Anterior cingulate cortex (tissue), 58 donors: ENCODE measurements around the gene PTPRS.
"Not testable (repeated sequence)": the region's sequence is repeated elsewhere in the genome, so short reads cannot be mapped to it uniquely, and the experiment has no call there.

Source experiments
- DNase-seq, 58 donors: peaks; one replicate each; lab custom pipeline; 2025; lab: John Stamatoyannopoulos, UW

Gene PTPRS

DNA sequence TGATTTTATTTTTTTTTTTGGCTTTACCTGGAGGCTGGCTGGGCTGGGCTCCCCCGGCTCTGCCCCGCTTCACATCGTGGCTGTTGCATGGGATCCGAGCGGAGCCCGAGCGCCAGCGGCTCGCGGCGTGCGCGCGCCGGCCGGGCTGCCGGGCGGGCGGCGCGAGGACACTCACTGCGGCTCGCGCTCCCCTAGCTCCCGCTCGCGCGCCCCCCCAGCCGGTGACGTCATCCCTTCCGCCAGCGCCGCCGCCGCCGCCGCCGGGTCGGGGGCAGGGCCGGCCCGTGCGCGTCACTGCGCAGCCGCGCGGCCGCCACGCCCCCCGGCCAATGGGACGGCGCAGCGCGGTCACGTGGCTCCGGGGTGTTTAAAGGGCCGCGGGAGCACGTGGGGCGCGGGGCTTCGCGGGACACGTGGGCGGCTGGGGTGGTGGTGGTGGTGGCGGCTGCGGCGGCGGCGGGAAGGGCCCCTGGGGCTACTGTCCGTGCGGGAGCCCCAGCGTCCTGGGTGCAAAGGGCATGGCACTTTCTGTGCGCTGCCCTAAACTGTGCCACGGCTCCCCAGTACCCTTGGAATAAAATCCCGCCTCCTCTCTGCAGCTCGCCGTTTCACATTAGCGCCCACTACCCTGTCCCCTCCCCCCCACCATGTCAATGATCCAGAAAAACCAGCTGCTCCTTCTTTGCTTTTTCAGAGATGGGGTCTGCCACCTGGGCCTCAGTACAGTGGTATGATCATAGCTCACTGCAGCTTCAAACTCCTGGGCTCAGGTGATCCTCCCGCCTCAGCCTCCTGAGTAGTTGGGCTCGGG, at the start of gene PTPRS:
TSS of gene PTPRS (minus strand) at position 176 of the 811 bp plus-strand sequence. CDS start 54,672 bp downstream, outside the sequence.
- peak in 56 of 58 donors; percentile 33 to 91 (median 82) for DNase-seq

DNA sequence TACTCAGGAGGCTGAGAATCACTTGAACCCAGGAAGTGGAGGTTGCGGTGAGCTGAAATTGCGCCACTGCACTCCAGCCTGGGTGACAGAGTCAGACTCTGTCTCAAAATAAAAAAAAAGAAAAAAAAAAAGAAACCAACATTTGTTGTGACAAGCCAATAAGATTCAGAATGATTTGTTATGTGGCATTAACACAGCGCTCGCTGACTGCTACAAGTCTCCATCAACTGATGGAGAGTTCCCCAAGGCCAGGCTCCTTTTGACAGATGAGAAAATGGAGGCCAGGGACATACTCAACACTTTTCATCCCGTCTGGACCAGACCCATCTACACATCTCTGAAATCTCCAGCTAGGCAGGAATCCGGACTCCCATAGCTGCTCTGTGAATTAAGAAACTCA, 48.7 kb upstream of the PTPRS start:
- no peak for DNase-seq

DNA sequence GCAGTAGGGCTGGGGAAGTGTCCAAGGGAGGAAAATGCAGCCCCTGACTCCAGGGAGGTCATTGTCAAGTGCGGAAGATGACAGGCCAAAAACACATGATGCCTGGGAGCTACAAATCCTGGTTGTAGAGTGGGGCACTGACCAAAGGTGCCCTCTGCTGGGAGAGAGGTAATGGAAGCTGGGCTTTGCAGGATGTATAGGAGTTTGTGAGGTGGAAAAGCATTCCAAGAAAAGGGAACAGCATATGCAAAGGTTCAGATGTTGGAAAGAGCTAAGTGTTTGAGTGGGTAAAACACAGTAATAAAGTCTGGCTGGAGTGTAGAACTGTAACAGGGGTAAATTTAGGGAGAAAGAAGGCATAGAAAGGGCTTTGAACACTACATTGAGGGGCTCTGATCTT, 46.9 kb upstream of the PTPRS start:
- no peak for DNase-seq

DNA sequence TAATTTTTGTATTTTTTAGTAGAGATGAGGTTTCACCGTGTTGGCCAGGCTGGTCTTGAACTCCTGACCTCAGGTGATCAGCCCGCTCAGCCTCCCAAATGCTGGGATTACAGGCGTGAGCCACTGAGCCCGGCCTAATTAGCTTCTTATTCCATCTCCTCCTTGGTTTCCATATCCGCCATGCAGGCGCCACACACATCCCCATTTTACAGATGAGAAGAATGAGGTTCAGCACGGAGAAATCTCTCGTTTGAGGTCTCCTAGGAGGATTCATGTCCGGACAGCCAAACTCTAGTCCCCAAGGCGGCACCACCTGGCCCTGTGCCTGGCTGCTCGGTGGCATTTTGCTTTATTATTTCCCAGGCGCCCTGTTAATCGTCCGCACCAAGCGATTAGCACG, 46.2 kb upstream of the PTPRS start:
- no peak for DNase-seq

DNA sequence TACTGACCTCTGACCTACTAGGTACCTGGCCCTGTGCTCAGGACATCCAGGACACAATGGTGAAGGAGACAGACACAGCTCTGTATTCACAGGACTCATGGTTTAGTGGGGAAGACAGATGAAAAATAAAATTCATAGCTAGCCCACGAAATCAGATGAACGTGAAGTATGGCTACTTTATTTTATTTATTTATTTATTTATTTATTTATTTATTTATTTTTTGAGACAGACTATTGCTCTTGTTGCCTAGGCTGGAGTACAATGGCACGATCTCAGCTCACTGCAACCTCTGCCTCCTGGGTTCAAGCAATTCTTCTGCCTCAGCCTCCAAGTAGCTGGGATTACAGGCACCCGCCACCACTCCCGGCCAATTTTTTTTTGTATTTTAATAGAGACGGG, 40.6 kb upstream of the PTPRS start:
- DNase-seq = not testable (repeated sequence)

DNA sequence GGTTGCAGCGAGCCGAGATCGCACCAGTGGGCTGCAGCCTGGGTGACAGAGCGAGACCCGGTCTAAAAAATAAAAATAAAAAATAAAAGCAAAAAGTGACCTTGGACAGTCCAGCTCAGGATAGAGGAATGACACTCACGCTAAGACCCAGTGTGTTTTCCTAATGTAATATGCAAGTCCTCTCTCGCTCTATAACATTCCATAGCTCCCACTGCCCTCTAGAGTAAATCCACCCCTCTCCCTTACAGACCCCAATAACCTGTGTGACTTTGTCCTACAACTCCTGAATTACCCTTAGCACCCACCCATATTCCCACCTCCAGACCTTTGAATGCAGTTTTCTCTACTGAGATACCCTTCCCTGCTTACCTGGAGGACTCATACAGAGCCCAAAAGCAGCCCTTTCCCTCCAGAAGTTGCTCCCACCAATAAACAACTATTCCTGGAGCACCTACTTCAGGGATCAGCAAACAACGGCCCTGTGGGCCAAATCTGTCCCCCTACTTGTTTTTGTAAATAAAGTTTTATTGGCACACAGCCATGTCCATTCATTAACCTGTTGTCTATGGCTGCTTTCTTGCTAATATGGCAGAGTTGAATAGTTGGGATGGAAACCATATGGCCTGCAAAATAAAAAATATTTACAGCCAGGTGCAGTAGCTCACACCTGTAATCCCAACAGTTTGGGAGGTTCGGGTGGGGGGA, 39.8 kb upstream of the PTPRS start:
- DNase-seq = no peak

DNA sequence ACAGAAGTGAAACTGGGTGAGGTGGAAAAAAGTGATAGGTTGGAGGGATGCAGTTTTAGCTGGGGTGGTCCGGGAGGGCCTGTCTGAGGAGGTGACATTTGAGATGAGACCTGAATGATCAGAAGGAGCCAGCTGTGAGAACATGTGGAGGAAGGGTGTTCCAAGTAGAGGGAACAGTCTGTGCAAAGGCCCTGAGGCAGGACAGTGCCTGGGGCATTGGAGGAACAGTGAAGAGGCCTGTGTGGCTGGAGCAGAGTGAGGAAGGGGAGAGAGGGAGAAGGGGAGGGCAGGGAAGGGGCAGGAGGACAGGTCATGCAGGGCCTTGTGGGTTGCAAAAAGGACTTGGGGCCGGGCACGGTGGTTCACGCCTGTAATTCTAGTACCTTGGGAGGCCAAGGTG, 36.3 kb upstream of the PTPRS start:
- DNase-seq = no peak

DNA sequence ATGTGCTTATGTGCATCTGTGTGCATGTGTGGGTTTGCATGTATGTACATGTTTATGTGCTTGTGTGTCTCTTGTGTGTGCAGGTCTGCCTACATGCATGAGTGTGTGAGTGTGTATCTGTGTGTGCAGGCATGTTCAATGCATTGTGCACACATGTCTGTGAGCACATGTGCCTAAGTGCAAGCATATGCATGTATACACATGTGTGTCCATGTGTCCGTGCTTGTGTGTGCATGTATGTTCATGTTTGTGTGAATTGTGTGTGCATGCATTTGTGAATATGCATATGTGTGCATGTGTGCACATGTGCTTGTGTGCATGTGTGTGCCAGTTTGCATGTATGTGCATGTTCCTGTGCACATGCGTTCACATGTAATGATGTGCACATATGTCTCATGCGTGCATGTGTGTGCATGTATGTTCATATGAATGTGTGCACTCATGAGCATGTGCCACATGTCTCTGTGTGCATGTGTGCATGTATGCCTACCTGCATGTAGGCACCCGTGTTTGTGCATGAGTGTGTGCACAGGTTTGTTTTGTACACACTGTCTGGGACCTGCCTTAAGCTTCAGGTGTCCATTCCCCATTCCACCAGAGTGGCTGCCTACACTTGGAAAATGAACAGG, 32.1 kb upstream of the PTPRS start:
- no peak for DNase-seq

DNA sequence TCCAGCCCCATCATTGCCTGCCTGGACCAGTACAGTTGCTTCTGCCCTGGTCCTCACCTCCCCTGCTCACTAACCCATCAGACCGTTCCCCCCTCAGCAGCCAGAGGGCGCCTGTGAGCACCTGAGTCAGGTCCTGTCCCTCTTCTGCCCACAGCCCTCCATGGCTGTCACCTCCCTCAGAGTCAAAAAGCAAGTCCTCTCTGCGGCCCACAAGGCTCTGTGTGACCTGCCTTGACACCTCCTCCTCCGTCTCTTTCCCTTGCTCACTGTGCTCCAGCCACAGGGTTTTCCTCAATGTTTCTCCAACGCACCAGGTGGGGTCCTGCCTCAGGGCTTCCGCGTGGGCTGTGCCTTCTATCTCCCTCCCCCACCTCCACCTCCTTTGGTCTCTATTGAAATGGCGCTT, 29.4 kb upstream of the PTPRS start:
- peak in 12 of 58 donors; percentile 1 to 39 (median 8) for DNase-seq

DNA sequence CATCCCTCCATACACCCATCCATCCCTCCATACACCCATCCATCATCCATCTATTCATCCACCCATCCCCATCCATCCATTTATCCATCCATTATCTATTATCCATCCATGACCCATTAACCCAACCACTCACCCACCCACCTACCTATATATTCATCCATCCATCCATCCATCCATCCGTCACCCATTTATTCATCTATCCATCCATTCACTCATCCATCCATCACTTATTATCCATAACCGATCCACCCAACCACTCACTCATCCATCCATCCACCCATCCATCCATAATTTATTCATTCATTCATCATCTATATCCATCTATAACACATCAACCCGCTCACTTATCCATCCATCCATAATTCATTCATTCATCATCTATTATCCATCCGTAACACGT, 28.7 kb upstream of the PTPRS start:
- no peak for DNase-seq

DNA sequence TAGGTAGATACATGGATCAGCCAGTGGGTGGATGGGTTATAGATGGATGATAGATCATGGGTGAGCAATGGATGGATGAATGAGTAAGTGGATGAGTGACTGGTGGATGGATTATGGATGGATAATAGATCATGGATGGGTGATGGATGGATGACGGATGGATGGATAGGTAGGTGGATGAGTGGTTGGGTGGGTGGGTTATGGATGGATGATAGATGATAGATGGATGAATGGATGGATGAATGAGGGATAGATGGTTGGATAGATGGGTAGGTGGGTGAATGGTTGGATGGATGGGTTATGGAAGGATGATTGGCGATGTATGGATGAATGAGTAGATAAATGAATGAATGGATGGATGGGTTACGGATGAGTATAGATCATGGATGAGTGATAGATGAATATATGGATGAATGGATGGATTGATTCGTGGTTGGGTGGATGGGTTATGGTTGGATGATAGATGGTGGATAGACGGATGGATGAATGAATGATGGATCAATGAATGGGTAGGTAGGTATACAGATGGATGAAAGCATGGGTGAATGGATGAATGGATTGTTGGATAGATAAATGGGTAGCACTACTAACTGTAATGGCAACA, 27.0 kb upstream of the PTPRS start:
- DNase-seq = no peak

DNA sequence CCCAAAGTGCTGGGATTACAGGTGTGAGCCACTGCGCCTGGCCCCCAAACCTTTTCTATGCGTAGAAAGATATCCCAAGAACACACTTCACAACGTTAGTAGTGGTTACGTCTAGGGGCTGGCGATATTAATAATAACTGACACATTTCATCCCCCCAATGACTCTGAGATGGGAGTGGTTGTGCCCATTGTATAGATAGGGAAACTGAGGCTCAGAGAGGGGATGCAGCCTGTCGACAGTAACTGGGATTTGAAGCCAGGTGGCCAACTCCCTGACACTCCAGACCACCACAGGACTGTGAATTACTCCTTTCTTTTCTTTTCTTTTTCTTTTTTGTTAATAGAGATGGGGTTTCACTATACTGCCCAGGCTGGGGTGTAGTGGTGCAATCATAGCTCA, 25.3 kb upstream of the PTPRS start:
- no peak for DNase-seq

DNA sequence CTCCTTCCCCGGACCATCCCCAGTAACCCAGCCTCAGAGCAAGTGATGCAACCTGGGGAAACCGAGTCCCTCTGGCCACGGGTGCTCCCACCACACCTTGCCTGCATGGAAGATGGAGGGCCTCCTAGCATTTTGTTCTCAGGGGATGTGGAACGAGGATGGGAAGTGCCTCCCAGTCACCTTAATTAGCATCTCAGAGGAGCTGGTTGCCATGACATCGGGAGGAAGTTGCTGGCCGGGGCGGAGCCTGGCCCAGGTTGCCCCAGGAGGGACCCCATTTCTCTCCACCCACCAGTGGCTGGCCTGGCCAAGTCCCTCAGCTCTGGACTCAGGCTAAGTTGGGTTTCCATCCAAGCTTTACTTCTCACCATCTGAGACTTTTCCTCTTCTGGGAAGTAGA, 24.1 kb upstream of the PTPRS start:
- DNase-seq = no peak

DNA sequence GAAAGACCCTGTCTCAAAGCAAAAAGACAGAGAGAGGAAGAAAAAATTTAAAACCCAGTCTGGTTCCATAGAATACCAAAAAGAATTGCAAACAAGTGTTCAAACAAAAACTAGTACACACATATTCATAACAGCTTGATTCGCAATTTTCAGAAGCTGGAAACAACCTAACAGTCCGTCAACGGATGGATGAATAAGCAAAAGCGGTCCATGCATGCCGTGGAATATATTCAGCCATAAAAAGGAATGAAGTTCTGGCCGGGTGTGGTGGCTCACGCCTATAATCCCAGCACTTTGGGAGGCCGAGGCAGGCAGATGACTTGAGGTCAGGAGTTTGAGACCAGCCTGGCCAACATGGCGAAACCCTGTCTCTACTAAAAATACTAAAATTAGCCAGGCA, 21.2 kb upstream of the PTPRS start:
- not testable (repeated sequence) for DNase-seq

DNA sequence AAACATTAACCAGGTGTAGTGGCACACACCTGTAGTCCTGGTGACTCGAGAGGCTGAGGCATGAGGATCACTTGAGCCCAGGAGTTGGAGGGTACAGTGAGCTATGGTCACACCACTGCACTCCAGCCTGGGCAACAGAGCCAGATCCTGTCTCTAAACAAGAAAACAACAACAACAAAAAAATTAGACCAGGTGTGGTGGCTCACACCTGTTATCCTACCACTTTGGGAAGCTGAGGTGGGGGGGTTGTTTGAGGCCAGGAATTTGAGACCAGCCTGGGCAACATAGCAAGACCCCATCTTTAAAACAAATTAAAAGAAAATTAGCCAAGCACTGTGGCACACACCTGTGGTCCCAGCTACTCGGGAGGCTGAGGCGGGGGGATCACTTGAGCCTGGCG, 20.8 kb upstream of the PTPRS start:
- no peak for DNase-seq

DNA sequence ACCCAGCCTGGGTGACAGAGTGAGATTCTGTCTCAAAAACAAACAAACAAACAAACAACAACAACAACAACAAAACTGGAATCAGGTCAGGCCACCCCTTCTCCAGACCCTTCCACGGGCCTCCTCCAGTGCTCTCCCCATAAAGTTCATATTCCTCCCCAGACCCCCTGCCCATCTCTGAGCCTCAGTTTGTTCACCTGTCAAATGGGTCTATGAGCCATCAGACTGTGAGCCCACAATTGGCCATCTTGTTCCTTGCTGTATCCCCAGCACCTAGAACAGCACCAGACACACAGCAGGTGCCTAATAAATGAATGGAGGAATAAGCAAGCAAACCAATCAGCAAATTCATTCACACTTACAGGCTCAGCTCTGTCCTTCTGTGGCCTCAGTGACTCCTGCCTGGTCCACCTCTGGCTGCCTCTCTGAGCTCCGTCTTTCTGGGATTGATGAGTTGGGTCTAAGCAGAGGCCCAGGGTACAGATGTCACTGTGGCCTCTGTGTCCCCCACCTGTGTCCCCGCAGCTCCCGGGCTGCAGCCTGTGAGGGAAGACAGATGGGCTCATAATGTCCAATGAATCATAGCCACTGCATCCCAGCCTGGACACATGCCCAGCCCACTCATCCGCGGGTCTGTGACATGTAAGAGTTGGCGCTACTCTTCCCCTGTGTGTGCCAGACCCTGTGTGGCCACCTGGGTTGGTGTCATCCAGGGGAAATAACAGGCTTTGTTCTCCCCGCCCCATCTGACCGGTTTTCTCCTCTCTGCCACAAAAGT, 19.6 kb upstream of the PTPRS start:
- DNase-seq = no peak

DNA sequence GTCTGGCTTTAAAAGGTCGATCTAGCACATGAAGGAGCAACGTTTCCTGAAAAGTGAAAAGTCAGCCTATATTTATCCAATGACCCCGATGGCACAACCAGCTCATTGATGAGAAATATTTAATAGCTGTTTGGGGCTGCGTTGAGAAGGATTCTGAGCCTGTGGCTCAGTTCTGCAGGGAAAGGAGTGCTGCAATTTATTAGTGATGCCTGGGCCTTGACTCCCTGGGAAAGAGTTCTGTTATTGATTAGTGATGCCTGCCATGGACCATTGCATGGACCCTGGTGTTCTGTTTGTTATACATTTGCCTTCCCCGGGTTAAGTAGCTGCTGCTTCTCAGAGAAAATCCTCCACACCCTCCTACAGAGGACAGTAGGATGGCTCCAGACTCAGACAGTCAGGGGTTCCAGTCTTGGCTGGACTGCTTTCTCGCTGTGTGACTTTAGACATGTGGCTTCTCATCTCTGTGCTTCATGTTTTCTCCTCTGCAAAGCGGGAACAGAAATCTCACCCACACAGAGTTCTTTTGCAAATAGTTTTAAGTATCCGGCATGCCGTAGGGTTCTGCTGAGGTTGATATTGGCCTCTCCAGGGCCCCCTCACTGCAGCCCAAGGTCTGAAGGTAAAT, 17.7 kb upstream of the PTPRS start:
- DNase-seq = no peak

DNA sequence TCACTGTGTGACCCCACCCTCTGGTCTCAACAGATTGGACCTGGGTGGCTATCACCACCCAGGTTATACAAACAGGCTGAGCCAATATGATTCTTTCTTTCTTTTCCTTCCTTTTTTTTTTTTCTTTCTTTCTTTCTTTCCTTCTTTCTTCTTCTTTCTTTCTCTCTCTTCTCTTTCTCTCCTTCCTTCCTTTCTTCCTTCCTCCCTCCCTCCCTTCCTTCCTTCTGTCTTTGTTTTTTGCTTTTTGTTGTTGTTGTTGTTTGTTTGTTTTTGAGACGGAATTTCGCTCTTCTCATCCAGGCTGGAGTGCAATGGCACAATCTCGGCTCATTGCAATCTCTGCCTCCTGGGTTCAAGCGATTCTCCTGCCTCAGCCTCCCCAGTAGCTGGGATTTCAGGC, 17.0 kb upstream of the PTPRS start:
- no peak for DNase-seq

DNA sequence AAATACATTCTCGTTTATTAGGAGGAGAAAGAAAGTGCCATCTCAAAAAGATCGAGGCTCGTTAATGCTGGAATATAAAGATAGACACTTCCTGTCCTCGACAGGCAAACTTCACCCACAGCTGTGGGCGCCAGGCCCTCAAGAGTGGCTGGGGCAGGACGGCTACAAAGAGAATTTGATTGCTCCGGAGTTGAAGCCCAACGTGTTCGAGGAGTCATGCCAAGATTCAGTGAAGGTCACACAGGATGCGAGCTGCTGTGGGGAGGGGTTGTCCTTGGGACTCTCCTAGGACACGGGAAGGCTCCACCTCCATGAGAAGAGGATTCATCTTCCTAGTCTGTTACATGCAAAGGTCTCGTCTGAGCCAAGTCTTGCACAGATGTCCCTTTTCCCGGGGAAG, 16.3 kb upstream of the PTPRS start:
- DNase-seq = no peak

DNA sequence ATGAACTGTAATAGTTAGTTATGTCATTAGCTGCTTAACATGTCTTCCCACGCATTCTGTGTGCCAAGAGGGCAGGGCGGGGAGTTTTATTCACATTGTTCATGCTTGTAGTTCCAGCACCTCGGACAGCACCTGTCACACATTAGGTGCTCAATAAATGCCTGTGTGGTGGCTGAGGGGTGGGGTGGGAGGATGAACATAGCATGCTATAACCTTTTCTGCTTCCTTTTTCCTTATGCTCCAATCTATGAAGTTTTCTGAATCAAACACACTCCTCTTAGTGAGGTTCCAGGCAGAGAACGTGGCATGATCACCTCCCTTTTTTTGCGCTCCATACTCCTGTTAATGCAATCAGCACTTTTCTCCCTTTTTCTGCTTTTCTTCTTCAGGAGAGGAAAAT, 15.8 kb upstream of the PTPRS start:
- DNase-seq = no peak
